Thyroid gland (tissue), 4 donors: ENCODE data around the gene FAM221B. TPM values are rescaled to one million over a fixed set of nuclear protein-coding genes. Genes with fewer than 3 reads are reported as not detected.

ENCODE experiments used
- DNase-seq, 2 donors: peaks; one replicate each; pipeline ENCODE4 v3.0.0-alpha.2; 2019
- H3K27ac ChIP-seq, 3 donors: fragments of 200-600 bp; sonication (generic); 1 replicate in 2 of 3; 2 replicates in 1 of 3; pipeline ENCODE4 v1.5.1; 2016 to 2019; ENCODE audit warnings: mild to moderate bottlenecking in 1 of 3, moderate library complexity in 1 of 3
- H3K27me3 ChIP-seq: fragments of 200-600 bp; sonication (generic); one replicate; pipeline ENCODE4 v1.5.1; 2019
- H3K36me3 ChIP-seq, 2 donors: fragments of 200-600 bp; sonication (generic); one replicate each; pipeline ENCODE4 v1.5.1; 2016 to 2019
- H3K4me1 ChIP-seq, 2 donors: fragments of 200-600 bp; sonication (generic); one replicate each; pipeline ENCODE4 v1.5.1; 2017 to 2019
- H3K4me3 ChIP-seq, 3 donors: fragments of 200-600 bp; sonication (generic); replicated peaks in 1 of 3; 1 replicate in 2 of 3; 2 replicates in 1 of 3; pipeline ENCODE4 v1.5.1; 2016; ENCODE audit warnings: mild to moderate bottlenecking in 1 of 3
- H3K9me3 ChIP-seq: fragments of 200-600 bp; sonication (generic); one replicate; pipeline ENCODE4 v1.5.1; 2017
- POLR2A ChIP-seq, 2 donors: fragments of 450-650 bp; IDR thresholded peaks; one replicate each; pipeline ENCODE4 v1.6.1; 2017; ENCODE audit warnings: antibody characterized with exemption in 2 of 2, mild to moderate bottlenecking in 2 of 2, moderate library complexity in 1 of 2
- WGBS, 2 donors: methylation state at CpG; one replicate each; pipeline ENCODE4 v1.1.5; 2017; 5-methylcytosine and 5-hydroxymethylcytosine counted together
- intact Hi-C: fragments of 100-400 bp; cut with DNase I; formaldehyde crosslinking; loops from one replicate; pipeline ENCODE4 v1.15.1; 2023
- total RNA-seq, 4 donors: library from RNA; depleted of rRNA; stranded (reverse); fragments of >200 nt; gene quantifications; one replicate each; pipeline ENCODE4 v1.2.3, GENCODE V29; 2016
- TF ChIP-seq, protein P1 (sequence below), 6 experiments: fragments of 200-600 bp in 3 of 6; fragments of 450-650 bp in 3 of 6; sonication (generic) in 3 of 6; IDR thresholded peaks; one replicate each; pipeline ENCODE4 v1.5.1; 2016 to 2019; ENCODE audit warnings: antibody characterized with exemption in 6 of 6, mild to moderate bottlenecking in 2 of 6, inconsistent platforms in 1 of 6, moderate library complexity in 1 of 6

FAM221B gene
- total RNA-seq, 4 donors from 2014 or later = not detected

DNA sequence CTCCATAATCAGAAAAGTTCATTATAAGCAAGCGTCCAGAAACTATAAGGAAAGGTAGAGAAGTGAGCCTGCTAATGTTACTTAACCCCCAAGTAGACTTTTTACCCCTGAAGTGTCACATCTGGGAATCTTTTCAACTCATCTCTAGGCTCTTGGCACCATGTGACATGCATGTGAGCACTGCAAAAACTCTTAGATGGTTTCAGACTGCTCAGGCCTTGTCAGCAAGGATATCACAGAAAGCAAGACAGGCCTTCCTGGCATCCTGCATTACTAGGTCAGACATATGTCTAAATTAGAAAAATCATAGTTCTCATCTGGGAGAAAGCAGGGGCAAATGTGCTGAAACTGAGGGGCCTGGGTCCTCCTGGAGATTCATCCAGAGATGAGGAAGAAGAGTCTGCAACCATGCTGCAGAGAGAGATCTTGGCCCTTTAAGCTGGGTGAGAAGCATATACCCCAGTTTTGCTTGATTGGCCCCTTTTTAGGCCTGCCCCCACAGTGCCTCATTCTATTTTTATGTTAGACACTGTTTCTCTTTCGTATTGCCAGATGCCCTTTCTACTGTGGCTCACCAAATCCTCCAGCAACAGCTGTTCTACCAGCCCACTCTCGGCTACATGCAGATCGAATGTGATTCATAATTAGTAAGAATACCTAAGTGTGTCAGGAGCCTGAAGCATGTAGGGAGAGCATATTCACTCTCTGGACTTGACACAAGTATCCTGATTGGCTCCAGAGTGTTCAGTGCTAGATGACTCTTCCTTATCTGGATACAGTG, 19.4 kb upstream of the FAM221B start:
- H3K4me3 ChIP-seq = no peak overlapping the region
- H3K27ac ChIP-seq = no peak overlapping the region
- H3K36me3 ChIP-seq = peaks cover 6 to 8% of the 10 kb centered on the region in 2 donors
- WGBS, 2 donors = 85 to 91% methylated on average over 4 of the region's 4 CpGs
- no peaks in the 10 kb centered on the region for H3K27me3 ChIP-seq
- H3K9me3 ChIP-seq = no peaks in the 10 kb centered on the region
- H3K4me1 ChIP-seq = peaks cover 0 to 9% of the 10 kb centered on the region in 2 donors
- TF ChIP-seq, protein P1, sequence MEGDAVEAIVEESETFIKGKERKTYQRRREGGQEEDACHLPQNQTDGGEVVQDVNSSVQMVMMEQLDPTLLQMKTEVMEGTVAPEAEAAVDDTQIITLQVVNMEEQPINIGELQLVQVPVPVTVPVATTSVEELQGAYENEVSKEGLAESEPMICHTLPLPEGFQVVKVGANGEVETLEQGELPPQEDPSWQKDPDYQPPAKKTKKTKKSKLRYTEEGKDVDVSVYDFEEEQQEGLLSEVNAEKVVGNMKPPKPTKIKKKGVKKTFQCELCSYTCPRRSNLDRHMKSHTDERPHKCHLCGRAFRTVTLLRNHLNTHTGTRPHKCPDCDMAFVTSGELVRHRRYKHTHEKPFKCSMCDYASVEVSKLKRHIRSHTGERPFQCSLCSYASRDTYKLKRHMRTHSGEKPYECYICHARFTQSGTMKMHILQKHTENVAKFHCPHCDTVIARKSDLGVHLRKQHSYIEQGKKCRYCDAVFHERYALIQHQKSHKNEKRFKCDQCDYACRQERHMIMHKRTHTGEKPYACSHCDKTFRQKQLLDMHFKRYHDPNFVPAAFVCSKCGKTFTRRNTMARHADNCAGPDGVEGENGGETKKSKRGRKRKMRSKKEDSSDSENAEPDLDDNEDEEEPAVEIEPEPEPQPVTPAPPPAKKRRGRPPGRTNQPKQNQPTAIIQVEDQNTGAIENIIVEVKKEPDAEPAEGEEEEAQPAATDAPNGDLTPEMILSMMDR (IDR thresholded peaks at IDR 0.05) = no peak
- no peak for TF ChIP-seq POLR2A (IDR thresholded peaks at IDR 0.05)
- intact Hi-C loops = no loop called here
- DNase-seq = no peak

DNA sequence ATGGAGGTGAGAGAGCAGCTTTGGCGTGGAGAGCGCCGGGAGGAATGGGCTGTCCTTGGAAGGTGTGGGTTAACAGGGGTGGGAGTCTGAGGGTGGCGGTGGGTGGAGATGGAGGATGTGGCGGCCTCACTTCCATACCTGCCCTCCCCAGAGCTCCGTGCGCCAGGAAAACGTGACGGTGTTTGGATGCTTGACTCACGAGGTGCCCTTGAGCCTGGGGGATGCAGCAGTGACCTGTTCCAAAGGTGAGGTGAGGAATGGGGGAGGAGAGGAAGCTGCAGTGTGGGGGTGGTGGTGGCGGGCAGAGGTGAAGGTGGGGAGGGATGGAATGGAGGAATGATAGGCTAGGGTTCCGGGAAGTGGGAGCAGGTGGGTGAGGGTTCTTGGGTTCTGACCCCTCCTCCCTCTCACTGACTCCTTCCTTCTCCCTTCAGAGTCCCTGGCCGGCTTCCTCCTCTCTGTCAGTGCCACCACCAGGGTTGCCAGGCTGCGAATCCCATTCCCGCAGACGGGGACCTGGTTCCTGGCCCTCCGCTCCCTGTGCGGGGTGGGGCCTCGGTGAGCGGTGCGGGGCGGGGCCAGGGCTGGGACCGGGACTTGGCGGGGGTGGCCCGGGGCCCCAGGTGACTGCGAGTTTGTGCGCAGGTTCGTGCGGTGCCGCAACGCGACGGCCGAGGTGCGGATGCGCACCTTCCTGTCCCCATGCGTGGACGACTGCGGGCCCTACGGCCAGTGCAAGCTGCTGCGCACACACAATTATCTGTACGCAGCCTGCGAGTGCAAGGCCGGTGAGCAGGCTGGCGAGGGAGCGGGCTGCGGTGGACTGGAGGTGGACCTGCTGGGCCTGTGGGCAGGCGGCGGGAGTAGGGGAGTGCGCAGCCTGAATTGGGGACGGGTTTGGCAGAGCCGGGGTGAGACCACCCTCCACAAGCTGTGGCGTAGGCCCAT, 17.6 kb upstream of the FAM221B start:
- Histone ChIP-seq H3K27ac (no peak overlapping the region), H3K4me3 (no peak overlapping the region), H3K36me3 (peaks cover 6 to 8% of the 10 kb centered on the region in 2 donors), H3K27me3 (no peaks in the 10 kb centered on the region), H3K9me3 (no peaks in the 10 kb centered on the region), H3K4me1 (peaks cover 0 to 9% of the 10 kb centered on the region in 2 donors)
- peak; percentile 14 to 51 for DNase-seq
- 64 to 71% methylated on average over 31 to 44 of the region's 53 CpGs for WGBS, 2 donors
- intact Hi-C loops = no loop called here
- TF ChIP-seq, protein P1 (IDR thresholded peaks at IDR 0.05) = no peak

DNA sequence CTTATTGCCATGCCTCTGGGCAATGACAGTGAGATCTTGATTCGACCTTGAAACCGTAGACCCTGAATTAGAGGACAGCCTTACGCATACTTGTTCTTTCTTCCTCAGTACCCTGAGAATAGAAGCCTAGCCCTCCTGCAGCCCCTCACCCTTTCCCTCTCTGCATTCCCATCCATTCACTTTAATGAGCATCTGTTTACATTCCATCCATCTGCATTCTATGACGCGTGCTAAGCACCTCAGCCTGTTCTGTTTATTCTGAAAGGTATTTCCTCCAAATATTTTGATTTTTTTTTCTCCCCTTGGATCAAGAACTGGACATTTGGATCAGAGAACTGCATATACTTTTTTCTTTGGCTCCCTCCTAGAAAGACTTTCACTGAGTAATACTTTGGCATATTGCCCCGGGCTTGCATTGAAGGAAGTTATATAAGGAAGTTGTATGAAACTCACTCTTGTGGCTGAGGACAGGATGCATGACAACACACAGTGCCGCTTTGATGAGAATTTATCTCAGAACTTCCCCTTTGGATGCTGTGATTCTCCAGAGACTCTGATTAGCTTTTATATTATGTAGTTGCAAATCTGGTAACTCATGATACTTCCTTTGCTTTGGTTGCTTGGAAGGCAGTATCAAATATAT, 16.2 kb upstream of the FAM221B start:
- WGBS, 2 donors = 61 to 67% methylated on average over 7 of the region's 7 CpGs
- Histone ChIP-seq H3K9me3 (no peaks in the 10 kb centered on the region), H3K4me3 (no peak overlapping the region), H3K27ac (no peak overlapping the region), H3K36me3 (peaks cover 6 to 8% of the 10 kb centered on the region in 2 donors), H3K27me3 (no peaks in the 10 kb centered on the region), H3K4me1 (peaks cover 0 to 9% of the 10 kb centered on the region in 2 donors)
- intact Hi-C loops = no loop called here
- TF ChIP-seq POLR2A (IDR thresholded peaks at IDR 0.05) = no peak
- TF ChIP-seq, protein P1 (IDR thresholded peaks at IDR 0.05) = no peak
- no peak for DNase-seq

DNA sequence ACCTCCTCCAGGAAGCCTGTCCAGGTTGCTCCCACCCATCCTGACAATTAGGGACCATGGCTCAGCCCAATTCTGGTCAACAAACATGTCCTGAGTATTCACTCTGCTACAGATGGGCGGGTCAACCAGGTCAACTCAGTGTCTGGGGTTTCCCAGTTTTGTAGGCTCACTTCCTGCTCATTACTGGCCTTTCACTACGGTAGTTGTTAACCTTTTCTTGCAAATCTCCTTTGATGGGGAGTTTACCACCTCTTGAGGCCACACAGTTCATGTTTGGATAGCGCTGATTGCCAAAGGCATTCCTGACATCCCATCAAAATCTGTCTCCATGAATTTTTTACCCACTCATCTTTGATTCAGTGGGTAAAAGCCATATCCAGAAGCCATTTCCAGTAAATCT, 14.3 kb upstream of the FAM221B start:
- Histone ChIP-seq H3K36me3 (peaks cover 6 to 8% of the 10 kb centered on the region in 2 donors), H3K4me1 (peaks cover 0 to 9% of the 10 kb centered on the region in 2 donors), H3K27ac (no peak overlapping the region), H3K9me3 (no peaks in the 10 kb centered on the region), H3K27me3 (no peaks in the 10 kb centered on the region), H3K4me3 (no peak overlapping the region)
- 87 to 91% methylated on average over 3 of the region's 3 CpGs for WGBS, 2 donors
- no peak for DNase-seq
- TF ChIP-seq, protein P1 (IDR thresholded peaks at IDR 0.05) = no peak
- no peak for TF ChIP-seq POLR2A (IDR thresholded peaks at IDR 0.05)
- intact Hi-C loops = no loop called here
